LHCN-M2 (cell line): ENCODE results near the gene ZDHHC11B. TPM values are rescaled to one million over a fixed set of nuclear protein-coding genes. Genes with fewer than 3 reads are reported as not detected.

Source experiments
- DNase-seq: peaks from one replicate; pipeline ENCODE4 v3.0.0-alpha.2; 2012; ENCODE audit warnings: low read depth
- total RNA-seq: library from RNA; depleted of rRNA; stranded (reverse); fragments of >200 nt; gene quantifications from 2 replicates; pipeline ENCODE4 v1.2.3, GENCODE V29; 2014

The ZDHHC11B gene
- total RNA-seq, 1 experiment from 2014 or later, result not detected

DNA sequence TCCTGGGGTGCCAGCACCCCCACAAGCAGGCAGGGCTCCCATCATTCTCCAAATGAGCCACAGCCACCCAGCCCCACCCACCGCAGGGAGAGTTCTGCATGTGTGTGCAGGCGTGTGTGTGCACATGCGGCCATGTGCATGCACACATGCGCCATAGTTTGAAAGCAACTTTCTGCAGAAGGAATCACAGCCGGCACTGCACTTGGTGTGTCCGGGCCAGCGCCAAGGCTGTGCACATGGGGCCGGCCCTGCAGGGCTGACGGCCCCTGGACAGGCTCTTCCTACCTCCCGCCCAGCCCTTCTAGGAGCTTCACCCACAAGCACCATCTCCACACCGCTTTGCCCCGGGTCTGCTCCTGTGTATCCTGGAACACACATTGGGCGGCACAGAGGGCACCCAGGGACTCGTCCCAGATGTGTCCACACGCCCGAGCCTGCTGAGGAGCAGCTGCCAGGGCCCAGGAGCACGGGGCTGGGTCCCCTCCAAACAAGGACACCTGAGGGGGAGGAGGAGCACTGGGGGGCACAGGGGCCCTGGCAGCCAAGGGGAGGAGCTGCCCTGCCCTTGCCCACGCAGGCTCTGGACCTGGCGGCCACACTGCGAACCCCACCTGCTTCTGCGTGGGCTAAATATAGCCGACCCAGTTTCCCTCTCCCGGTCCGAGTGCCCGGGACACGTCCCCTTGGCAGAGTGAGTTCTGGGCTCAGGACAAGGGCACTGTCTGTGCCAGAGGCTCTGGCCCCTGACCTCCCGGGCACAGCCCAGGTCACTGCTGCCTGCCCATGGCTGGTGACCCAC is 110.5 kb downstream of the ZDHHC11B start:
- no peak for DNase-seq

DNA sequence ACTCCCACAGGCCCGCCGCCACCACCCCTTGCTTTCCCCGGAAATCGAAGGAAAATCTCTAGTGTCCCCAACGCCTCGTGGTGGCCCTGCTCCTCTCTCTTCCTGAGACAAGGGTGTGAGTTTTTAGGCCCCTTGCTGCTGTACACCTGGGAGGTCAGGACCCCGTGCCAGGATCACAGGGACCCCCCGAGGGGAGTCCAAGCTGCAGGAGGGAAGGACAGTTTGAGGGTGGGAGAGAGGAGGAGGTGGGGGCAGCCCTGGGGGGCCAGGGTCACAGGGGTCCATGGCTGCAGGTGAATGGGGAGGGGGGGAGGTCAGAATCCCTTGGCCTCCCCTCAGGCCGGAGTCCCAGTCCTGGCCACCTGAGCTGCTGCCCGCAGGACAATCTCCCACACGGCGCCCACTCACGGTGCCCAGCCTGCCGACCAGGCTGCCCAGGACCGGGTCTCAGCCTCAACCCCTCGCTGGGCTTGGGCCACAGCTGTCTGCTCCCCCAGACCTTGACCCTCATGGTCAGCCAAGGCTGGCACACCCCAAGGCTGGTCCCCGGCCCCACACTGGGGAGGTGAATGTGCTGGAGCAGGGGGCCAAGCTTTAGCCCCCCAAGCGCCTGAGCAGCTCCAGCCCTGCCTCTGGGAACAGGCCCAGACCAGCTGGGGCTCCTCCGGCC is 111.2 kb downstream of the ZDHHC11B start:
- no peak for DNase-seq

- DNase-seq, result peak; percentile 89
Measured at GRCh38 chr5:672329-673160, 112.0 kb downstream of the ZDHHC11B start.

DNA sequence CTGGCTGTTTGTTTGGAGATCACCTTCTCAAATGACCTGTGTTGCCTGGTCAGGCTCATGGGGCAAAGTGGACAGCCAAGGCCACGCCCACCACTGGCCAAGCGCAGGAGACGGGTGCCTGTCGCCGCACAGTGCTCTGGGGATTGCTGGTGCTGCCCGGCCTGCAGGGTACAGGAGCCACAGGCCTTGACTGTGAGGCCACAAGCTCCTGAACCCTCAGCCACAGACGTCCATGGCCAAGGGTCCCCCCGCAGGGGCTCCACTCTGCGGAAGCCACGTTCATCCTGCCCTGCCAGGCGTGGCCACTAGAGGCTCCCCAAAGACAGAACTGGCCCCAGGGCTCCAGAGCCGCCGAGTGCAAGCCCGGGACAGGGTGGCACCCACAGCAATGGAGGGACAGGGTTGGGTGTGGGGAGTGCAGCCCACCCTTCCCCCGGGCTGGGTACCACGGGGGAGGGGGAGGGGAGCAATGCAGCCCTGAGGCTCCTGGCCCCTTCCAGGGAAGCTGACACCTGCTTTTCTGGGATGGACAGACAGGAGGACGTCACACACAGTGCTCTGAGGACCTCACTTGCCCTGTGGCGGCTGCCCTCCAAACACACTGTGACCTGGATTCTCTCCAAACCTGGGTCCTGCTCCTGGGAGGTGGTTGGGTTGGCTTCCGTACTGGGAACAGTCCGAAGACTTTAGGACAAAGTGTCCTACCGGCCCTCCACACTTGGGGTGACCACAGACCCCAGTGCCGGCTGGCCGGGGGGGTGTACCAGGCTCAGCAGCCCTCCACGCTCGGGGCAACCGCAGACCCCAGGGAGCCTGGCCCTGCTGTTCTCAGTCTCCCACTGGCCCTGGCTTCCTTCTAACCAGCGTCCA is 112.8 kb downstream of the ZDHHC11B start:
- DNase-seq, result peak; percentile 44

DNA sequence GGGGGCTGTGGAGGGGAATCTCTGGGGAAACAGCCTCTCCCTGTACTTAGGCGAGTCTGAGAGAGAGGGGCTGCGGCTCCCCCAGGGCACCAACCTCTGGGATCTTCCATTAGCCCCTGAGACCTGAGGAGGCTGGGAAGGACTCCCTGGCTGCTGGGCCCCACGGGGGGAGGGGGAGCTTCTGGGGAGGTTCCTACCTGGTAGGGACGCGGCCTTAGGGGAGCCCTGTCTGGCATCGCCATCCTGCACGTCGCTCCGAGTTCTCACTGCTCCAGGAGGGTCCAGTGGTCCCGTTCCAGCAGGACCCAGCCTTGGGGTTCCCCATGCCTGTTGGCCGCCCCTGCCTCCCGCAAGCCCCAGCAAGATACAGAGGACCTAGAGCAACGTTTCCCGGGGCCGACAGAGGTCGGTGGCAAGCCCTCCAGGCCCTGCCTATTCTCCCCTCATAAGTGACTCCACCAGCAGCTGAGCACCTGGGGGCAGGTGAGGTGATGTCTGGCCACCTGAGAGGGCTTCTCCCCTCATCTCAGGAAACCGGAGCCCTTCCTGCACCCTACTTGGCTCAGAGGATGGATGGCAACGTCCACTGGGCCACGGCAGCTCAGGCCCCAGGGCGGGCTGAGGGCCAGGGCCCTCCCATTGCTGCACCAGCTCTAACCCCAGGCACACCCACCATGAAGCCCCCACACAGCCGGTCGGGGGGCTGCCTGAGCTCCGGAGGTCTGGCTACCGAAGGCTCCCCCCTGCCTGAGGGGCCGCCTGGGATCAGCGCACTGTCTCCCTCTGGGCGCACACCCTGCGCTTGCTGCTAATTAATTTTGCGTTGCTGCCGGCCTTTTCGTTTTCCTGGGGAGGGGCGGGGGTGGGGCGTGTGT is 113.9 kb downstream of the ZDHHC11B start:
- no peak for DNase-seq

- no peak for DNase-seq
Measured at GRCh38 chr5:669842-670395, 114.6 kb downstream of the ZDHHC11B start.

DNA sequence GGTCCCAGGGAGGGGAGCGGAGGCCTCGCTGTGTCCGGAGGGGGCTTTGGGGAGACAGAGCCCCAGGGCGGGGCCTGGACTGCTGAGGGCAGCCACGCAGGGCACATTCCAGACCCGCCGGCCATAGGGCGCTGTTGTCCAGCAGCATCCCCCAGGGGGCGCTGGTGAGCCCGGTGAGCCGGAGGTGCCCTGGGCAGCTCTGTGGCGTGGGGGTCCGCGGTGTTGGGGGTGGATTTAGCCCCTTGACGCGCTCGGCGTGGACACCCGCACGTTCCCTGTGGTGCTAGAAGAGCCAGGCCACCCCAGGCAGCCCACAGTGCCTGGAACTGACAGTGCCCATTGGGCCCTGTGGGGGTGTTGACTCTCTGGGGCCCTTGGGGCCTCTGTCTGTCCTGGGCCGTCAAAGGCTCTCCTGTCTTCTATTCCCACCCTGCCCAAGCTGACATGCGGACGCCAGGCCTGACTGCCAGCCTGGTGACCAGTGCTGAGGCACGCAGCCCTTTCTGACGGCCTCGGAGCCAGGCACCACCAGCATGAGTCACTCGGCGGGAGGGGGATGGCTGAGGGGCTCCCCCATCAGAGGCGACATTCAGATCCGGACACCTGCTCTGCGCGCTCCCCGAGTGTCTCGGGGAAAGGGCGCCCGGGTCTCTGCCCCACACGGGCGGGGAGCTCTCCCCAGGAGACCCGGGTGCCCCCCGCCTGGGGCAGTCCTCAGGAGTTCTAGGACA is 115.3 kb downstream of the ZDHHC11B start:
- DNase-seq, result peak; percentile 30

GRCh38 chr5:668283-668995 is 116.1 kb downstream of the ZDHHC11B start:
- DNase-seq, result no peak

GRCh38 chr5:666816-667498 is 117.6 kb downstream of the ZDHHC11B start:
- no peak for DNase-seq

DNA sequence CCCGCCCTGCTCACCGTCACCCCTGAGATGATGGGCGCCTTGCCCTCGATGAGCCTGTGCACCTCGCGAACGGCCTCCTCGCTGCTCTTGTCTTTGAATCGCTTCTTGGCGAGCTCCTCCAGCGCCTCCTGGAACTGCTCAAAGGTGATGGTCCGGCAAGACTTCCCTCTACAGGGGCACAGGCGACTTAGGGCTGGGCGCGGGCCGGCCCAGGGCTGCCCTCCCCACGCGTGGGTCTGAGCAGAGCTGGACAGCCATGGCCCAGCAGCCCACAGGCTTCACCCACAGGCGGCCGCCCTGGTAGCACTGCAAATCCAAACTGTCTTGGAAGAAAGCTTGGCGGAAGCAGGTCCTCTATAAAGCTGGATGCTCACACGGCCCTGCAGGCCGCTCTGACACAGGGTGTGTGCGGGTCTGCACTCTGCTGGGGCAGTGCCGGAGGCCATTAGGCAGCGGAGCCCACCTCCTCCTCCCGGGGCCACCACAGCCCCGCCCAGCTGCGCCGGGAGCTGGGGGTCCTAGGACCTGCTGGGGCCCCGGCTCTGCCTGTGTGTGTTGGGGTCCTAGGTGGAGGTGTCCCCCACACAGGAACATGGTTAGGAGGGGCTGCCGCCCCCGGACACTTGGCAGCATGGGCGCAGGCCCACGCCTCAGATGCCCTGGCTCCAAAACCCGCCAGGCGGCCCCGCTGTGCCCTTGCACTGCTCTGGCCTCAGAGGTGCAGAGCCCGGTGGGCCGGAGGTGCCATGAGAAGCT is 118.4 kb downstream of the ZDHHC11B start:
- DNase-seq, result no peak

GRCh38 chr5:665541-665955 is 119.0 kb downstream of the ZDHHC11B start:
- no peak for DNase-seq

DNA sequence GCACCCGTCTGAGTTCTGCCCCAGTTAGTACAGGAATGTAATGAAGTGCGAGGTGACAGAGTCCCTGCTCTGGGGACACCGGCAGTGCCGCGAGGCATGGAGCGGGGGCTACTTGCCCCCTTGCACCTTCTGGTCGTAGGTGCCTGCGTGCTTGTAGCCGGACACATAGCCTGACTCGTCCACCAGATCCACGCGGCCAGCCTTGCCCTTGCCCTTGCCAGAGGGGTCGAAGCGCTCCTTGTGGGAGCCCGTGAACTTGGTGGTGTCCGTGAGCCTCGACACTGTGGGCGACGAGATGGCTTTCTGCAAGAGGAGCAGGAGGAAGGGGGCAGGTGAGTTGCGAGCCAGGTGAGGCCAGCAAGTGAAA is 119.6 kb downstream of the ZDHHC11B start:
- no peak for DNase-seq

- no peak for DNase-seq
Measured at GRCh38 chr5:664343-664993, 120.1 kb downstream of the ZDHHC11B start.

GRCh38 chr5:663436-664342 is 120.8 kb downstream of the ZDHHC11B start:
- no peak for DNase-seq

GRCh38 chr5:662751-663435 is 121.6 kb downstream of the ZDHHC11B start:
- DNase-seq, result no peak
